ENCODE data around the gene MYO5B. TPM values are rescaled to one million over a fixed set of nuclear protein-coding genes. Genes with fewer than 3 reads are reported as not detected.

Gene MYO5B
- total RNA-seq, 4 donors from 2014 or later = 0.63 to 31.0 (median 13.0) TPM

GRCh38 chr18:49850636-49851035, 344.3 kb downstream of the MYO5B start:
- no peak for TF ChIP-seq CTCF (IDR thresholded peaks at IDR 0.05)
- no peak for ATAC-seq (ENCODE audit: low FRiP score)
- DNase-seq (ENCODE audit: low spot score) = no peak

- peak; percentile 93 for ATAC-seq (ENCODE audit: low FRiP score)
- no peak for TF ChIP-seq CTCF (IDR thresholded peaks at IDR 0.05)
- DNase-seq (ENCODE audit: low spot score) = peak; percentile 42
Observed at GRCh38 chr18:49849331-49850217, 345.4 kb downstream of the MYO5B start.

- DNase-seq (ENCODE audit: low spot score) = no peak
- ATAC-seq (ENCODE audit: low FRiP score) = no peak
- TF ChIP-seq CTCF (IDR thresholded peaks at IDR 0.05) = no peak
Observed at GRCh38 chr18:49848115-49848514, 346.8 kb downstream of the MYO5B start.

- no peak for ATAC-seq (ENCODE audit: low FRiP score)
- TF ChIP-seq CTCF (IDR thresholded peaks at IDR 0.05) = no peak
- no peak for DNase-seq (ENCODE audit: low spot score)
Observed at GRCh38 chr18:49847524-49847923, 347.4 kb downstream of the MYO5B start.

- DNase-seq (ENCODE audit: low spot score) = no peak
- no peak for ATAC-seq (ENCODE audit: low FRiP score)
- no peak for TF ChIP-seq CTCF (IDR thresholded peaks at IDR 0.05)
Observed at GRCh38 chr18:49846718-49847470, 348.1 kb downstream of the MYO5B start.

GRCh38 chr18:49846361-49846662, 348.6 kb downstream of the MYO5B start:
- ATAC-seq (ENCODE audit: low FRiP score) = no peak

More at GRCh38 chr18:49846361-49846662, 348.6 kb downstream of the MYO5B start:
- no peak for TF ChIP-seq CTCF (IDR thresholded peaks at IDR 0.05)
- no peak for DNase-seq (ENCODE audit: low spot score)

Measured in omental fat pad (tissue), 4 donors.